GM19328 (cell line): Measurements from ENCODE around the gene LEKR1.

Experiments
- ATAC-seq: cut with Tn5 transposase; IDR thresholded peaks from one replicate; pipeline ENCODE4 v1.9.1; 2021; ENCODE audit warnings: mild to moderate bottlenecking, moderate library complexity; ENCODE audit not compliant: unreplicated experiment

The LEKR1 gene

DNA sequence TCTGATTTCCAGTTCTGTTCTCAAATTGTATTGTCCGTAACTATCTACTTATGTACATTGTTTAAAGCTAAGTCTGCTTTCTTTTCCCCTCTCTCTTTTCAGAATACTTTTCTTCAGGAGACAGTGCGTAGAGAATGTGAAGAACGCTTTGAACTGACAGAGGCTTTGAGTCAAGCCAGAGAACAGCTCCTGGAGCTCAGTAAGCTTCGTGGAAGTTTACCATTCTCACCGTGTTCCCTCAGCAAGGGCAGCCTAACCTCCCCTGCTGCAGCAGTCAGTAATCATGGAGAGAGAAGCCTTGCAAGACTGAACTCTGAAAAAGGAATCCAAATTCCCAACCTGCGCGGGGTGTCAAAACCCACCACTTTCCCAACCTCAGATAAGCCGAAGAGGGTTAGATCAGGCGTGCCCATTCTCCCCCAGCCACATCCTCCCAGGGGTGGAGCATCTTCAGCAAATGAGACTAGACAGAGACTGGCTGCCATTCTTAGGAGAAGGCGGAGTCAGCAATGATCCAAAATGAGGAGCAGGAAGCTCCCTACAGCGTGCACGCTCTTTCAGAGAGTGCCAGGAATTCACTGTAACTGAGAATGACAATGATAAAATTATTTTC is 219.2 kb downstream of the LEKR1 start:
- no peak for ATAC-seq

DNA sequence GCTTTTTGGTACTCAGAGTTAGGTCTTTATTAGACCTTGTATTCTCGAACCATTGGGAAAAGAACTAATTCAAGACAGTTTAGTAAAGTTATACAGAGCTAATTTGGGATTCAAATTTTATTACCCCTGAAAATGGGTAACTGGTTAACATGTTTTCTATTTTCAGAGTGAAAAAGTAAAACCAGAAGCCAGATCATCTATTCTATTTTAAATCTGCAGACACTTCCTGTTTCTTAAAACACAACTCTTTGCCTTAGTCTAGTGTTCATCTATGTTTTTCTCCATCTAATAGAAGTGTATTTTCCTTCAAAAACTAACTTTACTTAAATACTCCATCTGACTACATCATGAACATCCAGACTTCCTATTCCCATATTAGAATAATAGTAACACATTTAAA is 220.4 kb downstream of the LEKR1 start:
- ATAC-seq = no peak

DNA sequence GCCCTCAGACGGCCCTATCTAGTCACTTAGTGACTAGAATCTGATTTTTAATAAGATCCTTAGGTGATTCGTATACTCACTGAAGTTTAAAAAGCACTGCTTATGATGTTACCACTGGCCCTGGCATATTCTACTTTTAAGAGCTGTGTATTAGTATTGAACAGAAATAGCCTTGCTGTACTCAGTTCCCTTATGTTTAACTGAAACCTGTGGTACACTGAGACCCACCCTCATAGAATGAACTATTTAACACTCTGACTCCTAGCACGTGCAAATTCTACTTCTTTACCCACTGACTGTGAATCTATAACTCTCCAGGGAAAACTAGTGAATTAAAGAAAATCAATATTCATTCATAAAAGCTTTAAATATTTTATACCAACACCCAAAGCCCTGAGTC is 224.9 kb downstream of the LEKR1 start:
- ATAC-seq = no peak

DNA sequence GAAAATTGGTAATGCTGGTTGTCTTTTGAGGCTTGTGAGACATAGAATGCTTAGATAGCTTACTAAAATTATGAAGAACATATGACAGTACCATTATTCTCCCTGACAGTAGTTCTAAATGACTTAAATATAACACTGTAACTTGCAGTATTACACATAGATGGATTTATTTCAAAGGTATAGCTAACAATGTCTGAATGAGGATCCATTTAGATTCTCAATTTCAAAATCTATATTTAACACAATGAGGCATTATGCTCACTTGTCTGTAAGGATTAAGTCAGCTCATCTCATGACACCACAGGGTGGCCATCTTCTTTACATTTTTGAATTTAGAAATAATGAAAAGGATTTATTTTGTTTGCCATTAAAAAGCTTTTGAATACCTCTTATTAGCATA is 225.4 kb downstream of the LEKR1 start:
- no peak for ATAC-seq

DNA sequence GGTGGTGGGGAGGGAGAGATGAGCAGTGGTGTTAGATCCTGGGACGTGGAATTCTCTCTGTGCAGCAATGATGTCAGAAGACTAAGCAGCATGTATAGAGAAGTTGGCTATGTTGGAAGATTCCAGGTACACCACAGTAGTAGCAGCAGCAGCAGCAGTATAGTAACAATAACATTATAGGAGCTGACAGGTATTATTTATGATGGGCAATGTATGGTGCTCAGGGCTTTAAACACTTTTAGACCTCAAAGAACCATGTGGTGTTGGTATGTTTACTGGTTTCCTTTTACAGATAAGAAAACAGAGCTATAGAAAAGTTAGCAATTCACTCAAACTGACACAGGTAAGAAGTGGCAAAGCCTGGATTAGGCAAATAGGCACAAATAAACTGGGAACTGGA is 229.9 kb downstream of the LEKR1 start:
- no peak for ATAC-seq

DNA sequence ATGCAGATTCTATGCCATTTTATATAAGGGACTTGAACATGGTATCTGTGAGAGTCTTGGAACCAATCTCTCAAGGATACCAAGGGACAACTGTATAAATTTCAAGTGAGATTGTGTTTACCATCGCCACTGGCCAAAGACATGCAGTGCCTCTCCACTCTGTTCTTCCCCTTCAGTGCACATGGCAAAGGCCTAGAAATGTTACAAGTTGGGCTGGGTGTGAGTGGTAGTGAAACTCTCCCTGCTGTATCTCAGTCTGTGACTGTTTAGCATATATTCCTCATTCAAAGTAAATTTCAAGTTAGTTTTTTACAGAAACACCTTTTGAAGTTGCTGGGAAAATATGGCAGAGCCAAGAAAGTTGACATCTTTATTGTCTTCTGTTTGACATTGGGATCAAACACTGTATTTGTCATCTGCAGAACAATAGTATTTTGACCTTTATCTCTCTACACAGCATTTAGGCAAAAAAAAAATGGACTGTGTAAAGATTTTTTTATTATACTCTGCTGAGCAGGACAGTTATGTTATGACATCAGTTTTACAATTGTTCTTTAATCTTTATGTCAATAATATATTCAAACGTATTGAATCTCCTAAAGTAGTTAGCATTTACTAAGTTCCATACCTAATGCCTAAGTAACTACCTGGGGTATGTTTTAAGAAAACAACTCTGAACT is 232.4 kb downstream of the LEKR1 start:
- no peak for ATAC-seq

DNA sequence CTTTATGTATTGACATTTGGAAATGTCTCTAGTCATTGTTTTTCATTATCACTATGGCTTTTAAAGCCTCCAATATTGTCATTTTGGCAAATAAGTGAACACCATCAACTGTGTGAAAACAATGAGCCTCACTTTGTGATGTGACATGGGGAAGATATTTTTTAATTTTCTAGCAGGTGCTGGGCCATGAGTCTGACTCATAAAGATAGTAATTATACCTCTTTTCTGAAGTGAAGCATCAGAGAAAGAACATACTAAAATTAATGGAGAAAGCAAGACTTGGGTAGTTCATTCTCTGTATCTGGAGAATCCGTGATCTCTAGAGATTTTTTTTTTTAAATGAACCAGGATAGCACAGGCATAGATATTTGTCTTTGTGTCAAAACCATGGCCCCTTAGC is 233.0 kb downstream of the LEKR1 start:
- ATAC-seq = no peak

DNA sequence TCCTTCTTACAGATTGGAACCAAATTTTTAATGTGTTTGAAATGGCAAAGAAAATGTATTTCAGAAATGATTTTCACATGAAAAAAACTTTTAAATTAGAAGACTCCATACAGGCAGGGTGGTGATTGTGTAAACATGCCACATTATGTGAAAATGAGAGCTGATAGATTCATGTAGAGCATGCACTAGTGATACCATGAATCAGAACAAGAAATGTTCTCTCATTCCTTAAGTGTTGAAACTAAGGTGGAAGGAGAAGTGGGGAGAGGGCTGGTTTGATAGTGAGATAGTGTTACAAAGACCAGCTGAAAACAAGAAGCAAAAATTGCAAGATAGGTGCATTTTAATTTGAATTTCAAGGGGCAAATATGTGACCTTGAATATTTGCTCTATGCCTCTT is 233.5 kb downstream of the LEKR1 start:
- ATAC-seq = peak; percentile 47

DNA sequence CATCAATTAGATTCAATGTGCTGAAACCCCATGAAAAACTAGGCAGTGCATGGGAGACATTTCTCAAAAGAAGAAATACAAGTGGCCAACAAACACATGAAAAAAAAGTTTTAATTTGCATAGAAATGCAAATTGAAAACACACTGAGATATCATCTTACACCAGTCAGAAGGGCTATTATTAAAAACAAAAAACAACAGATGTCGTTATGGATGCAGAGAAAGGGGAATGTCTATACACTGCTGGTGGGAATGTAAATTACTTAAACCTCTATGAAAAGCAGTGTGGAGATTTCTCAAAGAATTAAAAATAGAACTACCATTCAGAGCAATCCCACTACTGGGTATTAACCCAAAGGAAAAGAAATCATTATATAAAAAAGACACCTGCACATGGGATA is 235.1 kb downstream of the LEKR1 start:
- ATAC-seq = no peak

DNA sequence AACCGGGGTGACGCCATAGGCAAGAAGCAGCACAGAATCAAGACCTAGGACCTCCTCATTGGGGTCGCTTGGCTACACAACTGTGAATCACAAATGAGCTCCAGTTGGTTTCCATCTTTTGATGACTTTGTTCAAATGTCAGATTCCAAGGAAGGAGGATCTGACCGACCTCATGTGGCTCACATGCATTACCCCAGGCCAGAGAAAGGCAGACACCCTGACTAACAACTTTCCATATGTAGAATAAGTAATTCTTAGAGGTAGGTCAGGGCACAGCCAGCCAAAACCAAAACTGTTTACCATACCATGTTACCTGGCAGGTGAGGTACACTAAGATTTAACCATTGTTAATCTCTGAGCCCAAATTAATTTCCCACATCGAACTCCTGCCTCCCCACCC is 237.3 kb downstream of the LEKR1 start:
- ATAC-seq = no peak

DNA sequence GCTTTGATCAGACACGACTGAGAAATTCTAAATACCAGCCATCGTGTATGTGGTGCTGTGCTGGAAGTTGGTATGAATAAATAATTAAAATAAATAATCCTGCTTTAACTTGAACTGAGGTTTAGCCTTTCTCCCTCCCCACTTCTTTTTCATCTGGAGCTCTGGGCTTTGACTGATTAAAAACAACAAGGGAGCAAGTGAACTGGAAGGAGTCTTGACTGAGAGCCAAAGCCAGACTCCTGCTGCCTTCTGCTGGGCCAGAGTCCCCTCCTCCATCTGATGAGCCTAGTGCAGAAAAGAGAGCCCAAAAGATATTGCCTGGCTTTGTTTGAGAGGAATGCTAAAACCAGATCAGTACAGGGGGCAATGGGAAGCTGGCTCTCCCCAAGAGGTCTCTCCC is 237.8 kb downstream of the LEKR1 start:
- ATAC-seq = no peak

DNA sequence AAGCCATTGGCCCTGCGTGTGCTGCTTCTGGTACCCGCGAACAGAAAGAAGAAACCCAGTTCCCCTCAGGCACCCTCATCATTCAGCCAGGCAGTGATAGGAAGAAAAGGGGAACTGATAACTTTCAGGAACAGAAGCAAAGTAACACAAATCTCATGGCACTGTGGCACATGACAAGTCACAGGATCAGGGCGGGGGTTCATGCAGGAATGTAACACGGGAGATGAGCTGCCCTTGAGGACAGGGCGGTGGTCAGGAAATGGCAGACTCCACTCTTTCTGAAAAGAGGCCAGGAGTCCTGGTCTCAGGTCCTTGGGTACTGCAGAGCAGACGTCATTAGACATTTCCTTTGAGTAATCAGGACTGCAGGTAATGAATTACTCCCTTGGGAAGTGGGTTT is 238.2 kb downstream of the LEKR1 start:
- peak; percentile 46 for ATAC-seq

DNA sequence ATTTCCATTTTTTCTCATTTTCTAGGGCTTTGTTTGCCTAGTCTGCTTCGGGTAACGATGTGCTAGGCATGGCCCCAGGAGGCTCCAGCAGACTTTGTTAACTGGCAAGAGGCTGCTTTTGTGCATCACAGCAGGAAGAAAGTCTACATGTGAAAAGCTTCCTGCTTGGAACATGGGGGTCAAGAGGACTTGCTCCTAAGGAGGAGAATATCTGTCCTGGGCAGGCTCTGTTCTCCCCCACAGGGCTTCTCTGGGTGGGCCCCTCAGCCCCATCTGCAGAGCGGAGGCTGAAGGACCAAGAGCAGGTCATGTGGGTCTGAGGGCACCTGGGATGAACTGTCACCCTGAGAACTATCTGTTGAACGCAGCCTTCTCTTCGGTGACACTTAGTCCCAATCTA is 239.0 kb downstream of the LEKR1 start:
- no peak for ATAC-seq

DNA sequence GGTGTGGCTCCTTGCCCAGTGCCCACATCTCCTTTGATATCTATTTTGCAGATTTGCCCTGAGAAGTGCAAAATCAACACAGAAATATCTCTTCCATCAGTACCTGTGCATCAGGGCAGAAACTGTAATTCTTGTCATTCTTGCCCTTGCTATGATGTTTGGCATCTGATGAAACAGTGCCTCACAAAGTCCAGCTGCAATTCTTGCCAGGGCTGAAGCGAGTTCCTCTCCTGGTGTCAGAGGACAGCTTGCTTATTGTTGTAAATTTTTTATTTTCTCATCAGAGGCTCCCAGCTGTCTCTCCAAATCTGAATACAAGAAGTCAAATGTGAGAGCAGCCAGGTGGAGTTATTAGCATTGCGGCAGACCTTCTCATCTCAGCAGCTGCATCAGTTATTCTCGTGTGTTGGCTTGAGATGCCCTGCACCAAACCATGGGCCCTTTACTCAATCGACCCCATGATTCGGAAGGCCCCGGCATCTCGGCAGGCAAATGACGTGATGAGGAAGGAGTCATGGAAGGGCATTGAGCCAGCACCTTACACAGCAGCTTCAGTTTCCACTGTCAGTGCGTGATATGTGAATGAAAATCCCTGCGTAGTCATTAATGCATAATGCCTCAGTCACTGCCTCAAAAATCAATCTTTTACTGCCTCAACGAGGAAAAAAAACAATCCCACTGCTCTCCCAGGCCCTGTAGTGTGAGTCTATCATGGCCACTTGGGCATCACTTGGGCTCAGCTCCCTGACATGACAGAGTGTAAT is 240.4 kb downstream of the LEKR1 start:
- no peak for ATAC-seq

DNA sequence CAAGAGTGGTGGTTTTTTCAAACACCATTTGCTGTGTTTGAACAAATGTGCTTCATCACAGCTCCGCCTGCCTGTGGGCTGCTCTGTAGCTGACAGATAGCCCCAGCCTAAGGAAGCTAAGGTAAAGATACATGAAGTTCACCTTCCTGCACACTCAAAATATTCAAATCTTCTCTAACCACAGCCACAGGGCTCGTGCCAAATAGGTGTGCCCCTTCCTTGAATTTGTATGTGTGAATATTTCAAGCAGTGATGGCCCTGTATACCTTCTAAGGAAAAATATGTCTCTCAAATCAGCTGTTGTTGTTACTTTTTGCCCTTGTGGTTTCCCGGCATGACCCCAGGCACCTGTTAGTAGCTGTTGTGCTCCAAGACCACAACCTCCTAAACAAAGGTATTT is 241.0 kb downstream of the LEKR1 start:
- ATAC-seq = peak; percentile 52

DNA sequence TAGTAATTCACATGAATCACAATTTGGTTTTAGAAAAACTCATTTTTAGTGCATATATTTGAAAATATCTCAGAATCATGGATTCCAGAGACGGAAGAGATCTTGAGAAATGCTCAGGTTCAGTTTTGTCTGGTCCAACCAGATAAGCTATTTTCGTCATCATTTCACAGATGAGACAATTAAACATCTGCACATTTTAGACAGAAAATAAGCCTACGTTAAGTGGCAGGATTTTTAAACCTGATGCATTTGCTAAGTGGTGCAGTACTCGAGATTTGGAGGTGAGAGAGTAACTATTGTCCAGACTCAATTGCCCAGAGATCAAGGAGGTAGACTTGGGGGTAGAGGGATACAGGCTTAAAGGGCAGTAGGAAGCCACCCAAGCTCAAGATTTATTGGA is 243.3 kb downstream of the LEKR1 start:
- ATAC-seq = no peak

DNA sequence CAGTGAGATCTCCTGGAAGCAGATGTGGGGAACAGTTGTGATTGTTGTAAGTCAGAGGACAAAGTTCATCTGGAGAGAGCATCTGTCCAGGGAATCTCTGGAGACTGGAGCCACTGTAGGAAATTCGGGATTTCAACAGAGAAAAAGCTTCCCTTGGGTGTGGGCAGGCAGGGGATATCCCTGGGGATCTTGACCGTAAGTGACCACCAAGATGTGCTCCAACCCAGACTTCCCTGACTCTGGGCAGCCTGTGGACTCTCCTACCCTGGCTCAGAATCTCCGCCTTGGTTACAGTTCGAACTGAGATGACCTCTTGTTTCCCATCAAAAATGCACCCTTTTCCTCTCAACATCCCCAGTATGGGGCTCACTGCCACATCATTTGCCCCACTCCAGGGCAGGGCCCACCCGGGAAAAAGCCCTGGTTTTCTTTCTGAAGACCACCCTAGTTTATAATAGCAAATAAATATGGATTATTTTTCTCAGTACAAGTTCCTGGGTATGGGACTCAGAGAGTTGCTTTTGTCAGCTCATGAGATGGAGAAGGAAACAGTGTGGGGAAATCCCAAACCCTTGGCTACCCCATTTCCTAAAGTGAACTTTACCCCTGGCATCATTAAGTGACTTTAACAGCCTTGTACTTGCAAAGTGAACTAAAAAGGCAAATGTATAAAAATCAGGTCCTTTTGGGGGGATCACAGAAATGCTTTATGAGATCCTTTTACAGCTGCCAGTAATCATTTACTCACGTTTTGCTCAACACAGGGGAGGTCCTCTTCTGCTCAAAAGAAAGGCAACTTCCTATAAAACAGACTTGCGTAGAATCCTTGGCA is 243.9 kb downstream of the LEKR1 start:
- no peak for ATAC-seq

DNA sequence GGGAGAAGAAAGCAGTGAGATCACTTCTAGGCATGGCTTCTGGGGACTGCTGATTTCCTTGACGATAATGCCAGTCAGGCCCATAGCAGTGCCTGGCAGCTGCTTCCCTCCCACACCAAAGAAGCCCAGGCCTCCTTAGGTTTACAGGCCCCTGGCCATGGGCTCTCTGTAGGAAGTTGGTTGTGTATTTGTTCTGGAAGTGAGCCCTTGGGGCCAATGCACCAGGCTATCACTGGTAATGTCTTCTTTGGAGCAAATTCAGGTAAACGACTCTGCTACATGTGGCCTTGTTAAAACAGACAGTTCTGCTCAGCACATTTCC is 244.5 kb downstream of the LEKR1 start:
- ATAC-seq = no peak

DNA sequence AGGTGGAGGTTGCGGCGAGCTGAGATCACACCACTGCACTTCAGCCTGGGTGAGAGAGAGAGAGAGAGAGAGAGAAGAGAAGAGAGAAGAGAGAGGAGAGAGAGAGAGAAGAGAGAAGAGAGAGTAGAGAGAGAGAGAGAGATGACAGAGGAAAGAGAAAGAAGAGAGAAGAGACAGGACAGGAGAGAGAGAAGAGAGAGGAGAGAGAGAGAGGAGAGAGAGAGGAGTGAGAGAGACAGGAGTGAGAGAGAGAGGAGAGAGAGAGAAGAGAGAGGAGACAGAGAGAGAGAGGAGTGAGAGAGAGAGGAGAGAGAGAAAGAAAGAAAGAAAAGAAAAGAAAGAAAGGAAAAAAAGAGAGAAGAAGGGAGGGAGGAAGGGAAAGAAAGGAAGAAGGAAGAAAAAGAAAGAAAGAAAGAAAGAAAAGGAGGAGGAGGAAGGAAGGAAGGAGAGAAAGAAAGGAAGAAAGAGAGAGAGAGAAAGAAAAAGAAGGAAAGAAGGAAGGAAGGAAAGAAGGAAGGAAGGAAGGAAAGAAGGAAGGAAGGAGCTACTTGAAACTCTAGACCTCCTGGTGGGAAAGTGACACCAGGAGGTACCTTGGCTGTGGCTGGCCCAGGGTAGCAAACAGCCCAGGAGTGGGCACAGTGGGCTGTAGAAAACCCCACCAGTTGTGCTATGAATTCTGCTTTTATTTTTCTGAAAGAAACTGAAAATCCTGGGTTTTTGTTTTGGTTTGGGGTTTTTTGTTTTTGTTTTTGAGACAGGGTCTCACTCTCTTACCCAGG is 245.8 kb downstream of the LEKR1 start:
- no peak for ATAC-seq

DNA sequence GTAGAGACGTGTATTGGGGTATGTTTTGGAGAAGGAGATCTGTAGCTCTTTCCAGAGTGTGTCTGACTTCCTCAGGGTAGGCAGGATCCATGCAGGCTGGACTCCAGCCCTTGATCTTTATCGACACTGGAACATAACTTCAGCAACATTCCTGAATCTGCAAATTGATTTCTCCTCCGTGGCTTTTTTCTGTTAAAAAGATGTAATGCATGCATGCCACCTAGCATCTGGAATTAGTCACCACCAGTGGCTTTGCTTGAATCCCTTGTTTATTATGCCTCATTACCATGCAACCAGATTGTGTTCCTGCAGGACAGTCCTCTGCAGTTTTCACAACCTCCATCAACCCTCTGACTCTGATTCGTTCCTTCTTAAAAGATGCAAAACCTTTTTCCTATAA is 247.7 kb downstream of the LEKR1 start:
- no peak for ATAC-seq

DNA sequence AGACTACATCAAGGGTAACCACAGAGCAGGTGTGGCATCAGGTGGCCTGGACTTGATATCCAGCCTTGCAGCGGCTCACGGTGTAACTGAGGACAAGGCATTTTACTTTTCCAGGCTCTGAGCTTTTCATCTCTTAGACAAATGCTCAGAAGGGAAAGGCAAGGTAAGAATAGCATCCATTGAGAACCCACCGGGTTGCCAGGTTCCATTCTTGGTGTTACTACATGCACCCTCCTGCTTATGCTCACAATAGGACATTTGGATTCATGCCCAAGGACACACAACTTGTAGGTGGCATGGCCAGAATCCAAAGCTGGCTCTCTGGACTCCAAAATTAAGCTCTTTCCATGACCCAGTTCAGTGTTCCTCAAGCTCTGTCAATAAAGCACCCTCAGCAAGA is 248.3 kb downstream of the LEKR1 start:
- no peak for ATAC-seq
